ENCODE results near the gene PTPRD. TPM values are rescaled to one million over a fixed set of nuclear protein-coding genes. Genes with fewer than 3 reads are reported as not detected.
"Not testable (repeated sequence)": the region's sequence is repeated elsewhere in the genome, so short reads cannot be mapped to it uniquely, and the experiment has no call there.

Gene PTPRD
- total RNA-seq, 2 experiments from 2014 or later = not detected

- H3K27me3 Mint-ChIP-seq (ENCODE audit: low read depth) = no peaks in the 10 kb centered on the region
- no peak overlapping the region for H3K4me3 Mint-ChIP-seq
- intact Hi-C loops (cut with micrococcal nuclease) = no loop called here
- H3K4me1 Mint-ChIP-seq (ENCODE audit: low read depth) = no peaks in the 10 kb centered on the region
- no peak for DNase-seq
- H3K9me3 Mint-ChIP-seq = peaks cover 25% of the 10 kb centered on the region
- no peaks in the 10 kb centered on the region for H3K36me3 Mint-ChIP-seq (ENCODE audit: low read depth)
- CTCF ChIA-PET = interaction anchor here (0.6 kb wide), 1 partner anchor 1050 kb away, joined by 3 read pairs; no protein-coding TSS in a partner anchor
- no peak overlapping the region for H3K27ac Mint-ChIP-seq
These were observed 169.0 kb downstream of the PTPRD start for GRCh38 chr9:10443868-10444204.

- peaks cover 27% of the 10 kb centered on the region for H3K9me3 Mint-ChIP-seq
- no peaks in the 10 kb centered on the region for H3K4me1 Mint-ChIP-seq (ENCODE audit: low read depth)
These were observed 169.5 kb downstream of the PTPRD start for GRCh38 chr9:10443181-10443867.

GRCh38 chr9:10438955-10439354 lies 173.8 kb downstream of the PTPRD start:
- intact Hi-C loops (cut with micrococcal nuclease) = no loop called here
- no peaks in the 10 kb centered on the region for H3K4me1 Mint-ChIP-seq (ENCODE audit: low read depth)
- CTCF ChIA-PET = no interaction called here
- H3K36me3 Mint-ChIP-seq (ENCODE audit: low read depth) = no peaks in the 10 kb centered on the region
- H3K9me3 Mint-ChIP-seq = peaks cover 11% of the 10 kb centered on the region
- no peak overlapping the region for H3K27ac Mint-ChIP-seq
- no peaks in the 10 kb centered on the region for H3K27me3 Mint-ChIP-seq (ENCODE audit: low read depth)
- no peak overlapping the region for H3K4me3 Mint-ChIP-seq
- no peak for DNase-seq

More at GRCh38 chr9:10443181-10443867, 169.5 kb downstream of the PTPRD start:
- Mint-ChIP-seq H3K27ac (no peak overlapping the region), H3K4me3 (no peak overlapping the region), H3K27me3 (ENCODE audit: low read depth) (no peaks in the 10 kb centered on the region), H3K36me3 (ENCODE audit: low read depth) (no peaks in the 10 kb centered on the region)
- intact Hi-C loops (cut with micrococcal nuclease) = no loop called here
- CTCF ChIA-PET = interaction anchor here (0.6 kb wide), 1 partner anchor 1051 kb away, joined by 3 read pairs; no protein-coding TSS in a partner anchor
- no peak for DNase-seq

GRCh38 chr9:10436756-10437155 lies 176.0 kb downstream of the PTPRD start:
- Mint-ChIP-seq H3K4me3 (no peak overlapping the region), H3K27me3 (ENCODE audit: low read depth) (no peaks in the 10 kb centered on the region), H3K27ac (no peak overlapping the region), H3K36me3 (ENCODE audit: low read depth) (no peaks in the 10 kb centered on the region), H3K9me3 (peaks cover 13% of the 10 kb centered on the region), H3K4me1 (ENCODE audit: low read depth) (no peaks in the 10 kb centered on the region)
- intact Hi-C loops (cut with micrococcal nuclease) = no loop called here
- DNase-seq = no peak
- CTCF ChIA-PET = no interaction called here

GRCh38 chr9:10434412-10434811 lies 178.4 kb downstream of the PTPRD start:
- no peak for DNase-seq
- no peaks in the 10 kb centered on the region for H3K27me3 Mint-ChIP-seq (ENCODE audit: low read depth)
- intact Hi-C loops (cut with micrococcal nuclease) = no loop called here
- no peak overlapping the region for H3K27ac Mint-ChIP-seq
- no peak overlapping the region for H3K4me3 Mint-ChIP-seq
- no peaks in the 10 kb centered on the region for H3K36me3 Mint-ChIP-seq (ENCODE audit: low read depth)
- CTCF ChIA-PET = no interaction called here
- H3K4me1 Mint-ChIP-seq (ENCODE audit: low read depth) = no peaks in the 10 kb centered on the region
- H3K9me3 Mint-ChIP-seq = peaks cover 7% of the 10 kb centered on the region

- DNase-seq = no peak
- Mint-ChIP-seq H3K27me3 (ENCODE audit: low read depth) (no peaks in the 10 kb centered on the region), H3K36me3 (ENCODE audit: low read depth) (no peaks in the 10 kb centered on the region), H3K4me1 (ENCODE audit: low read depth) (no peaks in the 10 kb centered on the region), H3K4me3 (no peak overlapping the region), H3K27ac (no peak overlapping the region), H3K9me3 (peaks cover 13% of the 10 kb centered on the region)
- CTCF ChIA-PET = no interaction called here
- intact Hi-C loops (cut with micrococcal nuclease) = no loop called here
These were observed 201.5 kb downstream of the PTPRD start for GRCh38 chr9:10411272-10411671.

- no peaks in the 10 kb centered on the region for H3K36me3 Mint-ChIP-seq (ENCODE audit: low read depth)
- intact Hi-C loops (cut with micrococcal nuclease) = no loop called here
- H3K4me3 Mint-ChIP-seq = no peak overlapping the region
- CTCF ChIA-PET = no interaction called here
- H3K4me1 Mint-ChIP-seq (ENCODE audit: low read depth) = no peaks in the 10 kb centered on the region
- no peaks in the 10 kb centered on the region for H3K27me3 Mint-ChIP-seq (ENCODE audit: low read depth)
- H3K9me3 Mint-ChIP-seq = peaks cover 4% of the 10 kb centered on the region
- H3K27ac Mint-ChIP-seq = no peak overlapping the region
- no peak for DNase-seq
These were observed 209.5 kb downstream of the PTPRD start for GRCh38 chr9:10403283-10403682.

GRCh38 chr9:10396615-10397014 lies 216.2 kb downstream of the PTPRD start:
- no peak overlapping the region for H3K27ac Mint-ChIP-seq
- H3K4me1 Mint-ChIP-seq (ENCODE audit: low read depth) = no peaks in the 10 kb centered on the region
- H3K27me3 Mint-ChIP-seq (ENCODE audit: low read depth) = no peaks in the 10 kb centered on the region
- no peak for DNase-seq
- no peaks in the 10 kb centered on the region for H3K36me3 Mint-ChIP-seq (ENCODE audit: low read depth)
- peaks cover 6% of the 10 kb centered on the region for H3K9me3 Mint-ChIP-seq
- CTCF ChIA-PET = interaction anchor here (0.6 kb wide), 1 partner anchor 279 kb away, joined by 4 read pairs; no protein-coding TSS in a partner anchor
- H3K4me3 Mint-ChIP-seq = no peak overlapping the region
- intact Hi-C loops (cut with micrococcal nuclease) = no loop called here

GRCh38 chr9:10387282-10387681 lies 225.5 kb downstream of the PTPRD start:
- no peak for DNase-seq
- CTCF ChIA-PET = interaction anchor here (0.5 kb wide), 1 partner anchor 762 kb away, joined by 3 read pairs; no protein-coding TSS in a partner anchor
- Mint-ChIP-seq H3K9me3 (peaks cover 7% of the 10 kb centered on the region), H3K36me3 (ENCODE audit: low read depth) (no peaks in the 10 kb centered on the region), H3K4me1 (ENCODE audit: low read depth) (no peaks in the 10 kb centered on the region), H3K27ac (no peak overlapping the region), H3K27me3 (ENCODE audit: low read depth) (no peaks in the 10 kb centered on the region), H3K4me3 (no peak overlapping the region)
- intact Hi-C loops (cut with micrococcal nuclease) = no loop called here

GRCh38 chr9:10371824-10372223 lies 241.0 kb downstream of the PTPRD start:
- no peaks in the 10 kb centered on the region for H3K9me3 Mint-ChIP-seq
- no peaks in the 10 kb centered on the region for H3K27me3 Mint-ChIP-seq (ENCODE audit: low read depth)
- intact Hi-C loops (cut with micrococcal nuclease) = no loop called here
- CTCF ChIA-PET = no interaction called here
- H3K27ac Mint-ChIP-seq = no peak overlapping the region
- no peak for DNase-seq
- H3K36me3 Mint-ChIP-seq (ENCODE audit: low read depth) = no peaks in the 10 kb centered on the region
- H3K4me1 Mint-ChIP-seq (ENCODE audit: low read depth) = no peaks in the 10 kb centered on the region
- no peak overlapping the region for H3K4me3 Mint-ChIP-seq

GRCh38 chr9:10366171-10366779 lies 246.5 kb downstream of the PTPRD start:
- H3K9me3 Mint-ChIP-seq = no peaks in the 10 kb centered on the region
- intact Hi-C loops (cut with micrococcal nuclease) = no loop called here

GRCh38 chr9:10354591-10354990 lies 258.2 kb downstream of the PTPRD start:
- H3K4me1 Mint-ChIP-seq (ENCODE audit: low read depth) = no peaks in the 10 kb centered on the region
- H3K4me3 Mint-ChIP-seq = no peak overlapping the region
- H3K27ac Mint-ChIP-seq = no peak overlapping the region
- H3K9me3 Mint-ChIP-seq = peaks cover 4% of the 10 kb centered on the region
- no peaks in the 10 kb centered on the region for H3K36me3 Mint-ChIP-seq (ENCODE audit: low read depth)
- H3K27me3 Mint-ChIP-seq (ENCODE audit: low read depth) = no peaks in the 10 kb centered on the region
- intact Hi-C loops (cut with micrococcal nuclease) = no loop called here
- CTCF ChIA-PET = no interaction called here
- DNase-seq = no peak

More at GRCh38 chr9:10366171-10366779, 246.5 kb downstream of the PTPRD start:
- Mint-ChIP-seq H3K27me3 (ENCODE audit: low read depth) (no peaks in the 10 kb centered on the region), H3K27ac (no peak overlapping the region), H3K36me3 (ENCODE audit: low read depth) (no peaks in the 10 kb centered on the region), H3K4me3 (no peak overlapping the region), H3K4me1 (ENCODE audit: low read depth) (no peaks in the 10 kb centered on the region)
- DNase-seq = no peak
- CTCF ChIA-PET = no interaction called here

GRCh38 chr9:10345621-10346020 lies 267.2 kb downstream of the PTPRD start:
- H3K4me1 Mint-ChIP-seq (ENCODE audit: low read depth); H3K9me3 Mint-ChIP-seq; intact Hi-C loops (cut with micrococcal nuclease); H3K36me3 Mint-ChIP-seq (ENCODE audit: low read depth); DNase-seq; CTCF ChIA-PET; H3K27me3 Mint-ChIP-seq (ENCODE audit: low read depth); H3K4me3 Mint-ChIP-seq; H3K27ac Mint-ChIP-seq: not testable (repeated sequence)

Measured in activated naive CD4-positive, alpha-beta T cell treated with anti-CD3 and anti-CD28 coated beads for 36 hours (primary cell).